NCI-H1092 (cell line): Measurements from ENCODE around the gene LPAR3.

Experiments used
- DNase-seq: peaks from one replicate; lab custom pipeline; 2025; lab: John Stamatoyannopoulos, UW

LPAR3 gene

DNA sequence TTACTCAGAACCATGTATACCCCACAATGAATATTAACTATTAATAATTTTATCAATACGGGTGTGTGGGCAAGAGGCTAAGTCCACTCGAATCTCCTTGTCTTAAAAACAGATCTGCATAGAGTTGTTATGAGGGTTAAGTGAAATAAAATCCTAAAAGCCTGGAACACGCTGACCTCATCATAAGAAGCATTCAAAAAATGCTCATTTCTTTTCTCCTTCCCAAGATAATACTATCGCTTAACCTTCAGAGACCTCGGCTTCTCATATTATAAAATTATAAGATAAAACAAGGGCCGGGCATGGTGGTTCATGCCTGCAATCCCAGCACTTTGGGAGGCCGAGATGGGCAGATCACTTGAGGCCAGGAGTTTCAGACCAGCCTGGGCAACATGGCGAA is 35.1 kb downstream of the LPAR3 start:
- DNase-seq = no peak

GRCh38 chr1:84856726-84857270 is 36.2 kb downstream of the LPAR3 start:
- no peak for DNase-seq

DNA sequence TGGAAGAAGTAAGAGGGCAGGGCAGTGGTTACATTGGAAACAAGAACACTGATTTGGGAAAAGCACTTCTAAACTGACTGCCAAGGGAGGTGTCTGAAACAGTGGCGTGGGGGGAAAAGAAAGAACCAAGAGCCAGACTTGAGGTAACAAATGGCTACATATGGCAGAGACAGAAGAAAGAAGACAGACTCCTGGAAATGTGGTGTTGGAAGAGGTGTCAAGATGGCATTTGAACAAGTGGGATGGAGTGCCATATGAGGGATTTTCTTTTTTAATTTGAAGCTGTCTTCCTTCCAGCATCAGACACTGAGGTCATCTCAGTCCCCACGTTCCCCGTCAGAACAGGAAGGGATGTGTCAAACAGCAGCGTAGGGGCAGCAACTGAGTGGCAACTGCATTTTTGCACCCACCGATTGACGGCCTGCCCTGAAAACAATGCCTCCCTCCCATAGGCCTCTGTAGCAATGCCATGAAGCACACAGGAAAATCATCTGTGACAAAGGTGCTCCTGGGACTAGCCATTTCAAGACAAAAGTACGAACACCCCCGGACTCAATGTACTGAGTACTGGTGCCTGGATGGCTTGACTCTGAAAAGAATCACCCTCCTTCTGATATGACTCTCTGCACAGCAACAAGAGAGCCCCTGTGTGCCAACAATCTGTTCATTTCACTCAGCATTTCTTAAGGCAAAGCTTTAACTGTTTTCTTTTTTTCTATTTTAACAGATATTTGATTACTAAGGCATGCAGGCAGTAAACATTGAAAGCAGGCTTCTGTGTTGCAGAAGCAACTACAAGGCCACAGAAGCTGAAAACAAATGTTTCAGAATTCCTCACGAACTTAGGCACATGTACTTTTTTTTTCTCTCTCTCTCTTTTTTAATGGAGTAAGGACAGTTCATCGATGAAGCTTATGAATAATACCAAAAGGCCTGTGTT is 37.0 kb downstream of the LPAR3 start:
- DNase-seq = no peak

GRCh38 chr1:84855168-84855567 is 37.8 kb downstream of the LPAR3 start:
- no peak for DNase-seq

- no peak for DNase-seq
Observed at GRCh38 chr1:84853741-84854721, 39.0 kb downstream of the LPAR3 start.

GRCh38 chr1:84851839-84852238 is 41.2 kb downstream of the LPAR3 start:
- no peak for DNase-seq

DNA sequence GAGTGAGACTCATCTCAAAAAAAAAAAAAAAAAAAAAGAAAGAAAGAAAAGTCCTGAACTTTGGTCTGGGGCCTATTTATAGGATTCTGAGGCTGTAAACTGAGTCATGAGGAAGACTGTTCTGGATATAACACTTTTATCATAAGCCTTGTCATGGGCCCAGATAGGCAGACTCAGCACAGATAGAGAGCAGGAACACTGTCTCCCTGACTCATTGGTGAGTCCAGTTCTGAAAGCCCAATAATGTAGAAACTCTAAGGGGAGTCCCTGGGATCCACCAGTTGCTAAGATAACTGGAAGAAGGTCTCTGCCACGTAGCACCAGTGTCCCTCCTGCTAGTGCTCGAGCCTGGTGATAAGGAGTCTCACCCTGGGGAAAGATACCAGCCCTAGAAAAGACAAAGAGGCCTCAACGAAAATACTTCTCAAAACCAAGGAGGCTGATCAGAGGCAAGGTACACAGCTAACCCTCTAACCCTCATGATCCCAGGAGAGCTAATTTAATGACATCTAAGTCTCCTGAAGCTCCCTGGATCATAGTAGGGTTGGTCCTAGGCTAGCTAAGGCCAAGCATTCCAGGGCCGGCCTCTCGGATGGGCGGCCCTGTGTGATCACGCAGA is 43.5 kb downstream of the LPAR3 start:
- DNase-seq = no peak

- DNase-seq = peak; percentile 96
Observed at GRCh38 chr1:84847253-84848250, 45.5 kb downstream of the LPAR3 start.

DNA sequence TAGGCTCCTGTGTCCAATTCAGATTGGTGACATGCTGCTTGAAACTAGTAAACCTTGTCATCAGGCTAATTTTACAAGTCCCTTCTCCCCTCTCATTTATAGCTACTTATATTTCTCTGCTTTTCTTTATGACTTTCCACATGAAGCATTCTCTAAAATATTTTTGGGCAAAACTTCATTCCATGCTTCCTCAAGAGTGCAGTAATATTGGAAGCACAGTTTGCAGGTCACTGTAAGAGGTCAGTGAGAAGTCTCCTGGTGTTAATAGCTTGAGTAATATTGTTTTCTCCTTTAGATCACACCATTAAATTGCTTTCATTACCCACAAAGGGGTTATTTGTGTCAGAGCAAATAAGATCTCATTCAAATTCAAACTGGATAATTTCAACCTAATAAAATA is 46.6 kb downstream of the LPAR3 start:
- DNase-seq = no peak

DNA sequence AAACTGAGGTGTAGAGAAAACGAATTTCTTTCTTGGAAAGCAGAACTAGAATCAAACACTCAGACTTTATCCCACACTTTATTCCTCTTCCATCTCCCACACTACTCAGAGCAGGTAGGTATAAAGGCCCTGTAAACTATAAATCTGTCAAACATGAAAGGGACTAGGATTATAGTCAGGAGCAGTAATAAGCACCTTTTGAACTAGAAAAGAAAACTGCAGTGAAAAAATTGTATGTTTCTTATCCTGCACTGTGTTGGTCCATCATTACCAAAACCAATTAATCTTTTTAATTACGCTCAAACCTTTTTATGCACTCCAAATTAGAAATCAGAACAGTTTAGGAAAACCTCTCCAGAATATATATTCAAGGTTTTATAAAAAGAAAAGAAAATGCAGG is 47.6 kb downstream of the LPAR3 start:
- no peak for DNase-seq

GRCh38 chr1:84844094-84844493 is 48.9 kb downstream of the LPAR3 start:
- no peak for DNase-seq

DNA sequence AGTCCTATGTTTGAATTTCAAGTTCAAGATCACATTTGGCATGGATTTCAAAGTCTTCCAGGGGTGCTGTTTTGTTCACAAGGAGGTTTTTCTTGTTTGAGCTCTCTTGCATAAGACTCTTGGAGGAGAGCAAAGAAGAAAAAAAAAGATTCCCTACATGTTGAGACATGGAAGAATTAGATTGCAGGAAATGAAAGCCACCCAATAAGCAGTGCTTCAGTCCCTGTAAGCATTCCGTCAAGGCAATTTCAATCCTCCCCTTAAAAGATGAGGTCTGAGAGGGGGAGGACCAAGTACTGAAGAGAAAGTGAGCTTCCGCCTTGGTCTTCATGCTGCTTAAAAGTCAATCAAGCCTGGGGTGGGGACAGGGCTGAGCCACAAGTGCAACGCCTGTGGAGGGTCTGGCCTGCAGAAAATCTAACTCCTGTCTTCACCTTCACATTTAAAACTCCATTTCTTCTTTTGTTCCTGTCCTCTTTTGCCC is 50.2 kb downstream of the LPAR3 start:
- DNase-seq = no peak

DNA sequence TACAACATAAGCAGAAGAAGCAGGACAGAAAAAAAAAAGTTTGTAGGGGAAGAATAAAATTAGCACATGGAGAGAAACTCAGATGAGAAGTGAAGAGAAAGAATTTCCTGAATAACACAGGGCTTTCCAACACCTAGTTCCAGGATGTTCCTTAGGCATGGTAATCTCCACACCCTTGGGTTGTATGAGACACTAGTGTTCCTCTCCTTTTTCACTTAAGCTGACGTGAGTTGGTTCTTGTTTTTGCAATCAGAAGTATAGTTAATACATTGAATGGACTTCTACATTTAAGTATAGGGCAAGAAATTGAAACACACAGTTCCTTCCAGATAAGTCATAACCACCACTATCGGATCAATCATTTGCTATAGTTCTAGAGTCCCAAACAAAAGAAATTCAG is 51.0 kb downstream of the LPAR3 start:
- no peak for DNase-seq

GRCh38 chr1:84840346-84840745 is 52.7 kb downstream of the LPAR3 start:
- DNase-seq = no peak

DNA sequence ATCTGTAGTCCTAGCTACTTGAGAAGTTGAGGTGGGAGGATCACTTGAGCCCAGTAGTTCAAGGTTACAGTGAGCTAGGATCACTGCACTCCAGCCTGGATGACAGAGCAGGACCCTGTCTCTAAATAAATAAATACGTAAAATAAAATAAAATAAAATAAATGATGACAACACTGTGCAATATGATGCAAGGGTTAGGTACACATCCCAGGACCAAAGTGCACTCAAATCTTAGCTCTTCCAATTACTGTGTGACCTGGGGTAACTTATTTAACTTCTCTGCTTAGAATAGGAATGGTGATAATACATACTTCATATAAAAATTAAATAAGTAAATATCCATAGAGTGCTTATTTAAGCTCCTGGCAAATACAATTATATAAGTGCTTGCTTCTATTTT is 53.5 kb downstream of the LPAR3 start:
- DNase-seq = no peak

GRCh38 chr1:84836145-84836544 is 56.9 kb downstream of the LPAR3 start:
- DNase-seq = no peak

GRCh38 chr1:84835169-84835568 is 57.8 kb downstream of the LPAR3 start:
- DNase-seq = no peak

DNA sequence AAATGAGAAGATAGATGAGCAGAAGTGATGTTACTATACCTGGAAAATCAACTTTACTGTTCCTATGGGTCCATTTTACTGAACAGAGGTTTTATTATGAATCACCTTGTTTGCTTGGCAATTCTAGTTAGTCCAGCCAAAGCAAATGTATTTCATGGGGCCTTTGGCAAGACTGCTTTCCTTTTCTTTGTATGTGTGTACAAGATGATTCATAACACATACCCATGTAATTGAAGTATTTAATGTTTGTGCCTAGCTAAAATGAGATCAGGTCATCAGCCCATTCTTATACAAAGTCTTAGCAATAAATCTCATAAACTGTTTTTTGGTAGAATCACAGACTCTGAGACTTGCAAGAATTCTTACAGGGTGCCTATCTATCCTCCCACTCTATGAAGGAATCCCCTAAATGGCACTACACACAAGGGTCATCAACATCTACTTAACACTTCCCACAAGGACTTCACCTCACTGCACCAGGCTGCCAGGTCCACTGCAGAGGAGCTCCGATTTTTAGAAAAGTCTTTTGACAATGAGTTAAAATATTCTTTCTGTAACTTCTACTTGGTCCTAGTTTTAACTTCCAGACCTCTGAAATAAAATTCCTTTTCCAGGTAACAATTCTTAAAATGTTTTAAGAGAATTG is 58.5 kb downstream of the LPAR3 start:
- DNase-seq = no peak

DNA sequence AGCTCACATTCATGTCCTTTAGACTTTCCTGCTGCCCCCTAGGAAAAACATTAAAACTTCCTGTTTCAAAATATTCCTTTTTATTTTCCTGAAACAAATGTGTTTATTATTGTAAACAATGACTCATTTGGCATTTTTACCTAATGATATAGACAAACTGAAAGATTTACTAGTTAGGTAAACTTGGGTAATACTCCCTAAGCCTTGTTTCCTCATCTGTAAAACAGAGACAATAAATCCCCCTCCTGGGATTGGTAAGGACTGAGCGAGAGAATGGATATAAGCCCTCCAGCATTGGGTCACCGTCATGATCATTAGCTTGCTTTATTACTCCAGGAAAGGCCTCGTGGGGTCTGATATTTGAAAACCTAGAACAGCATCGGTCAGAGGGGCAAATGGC is 59.8 kb downstream of the LPAR3 start:
- no peak for DNase-seq

DNA sequence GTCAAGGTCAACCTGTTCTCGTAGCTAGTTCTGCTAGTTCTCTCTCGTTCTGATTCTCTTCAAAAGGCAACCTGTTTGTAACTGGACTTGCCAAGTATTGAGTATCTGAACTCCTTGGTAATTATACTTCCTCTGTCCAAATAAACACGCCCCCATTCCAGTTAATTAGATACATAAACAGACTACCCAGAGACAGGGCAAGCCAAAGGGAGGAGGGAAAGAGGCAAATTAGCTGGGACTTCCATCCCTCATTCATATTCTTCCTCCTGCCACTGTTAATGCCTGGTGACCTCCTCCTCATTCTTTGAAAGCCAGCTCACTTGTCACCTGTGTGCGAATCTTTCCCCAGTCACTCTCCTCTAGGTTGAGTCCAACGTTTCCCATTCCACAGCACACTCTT is 62.9 kb downstream of the LPAR3 start:
- DNase-seq = no peak
